Chondrocyte (in vitro differentiated cells): Measurements from ENCODE around the gene ATP6AP1. TPM values are rescaled to one million over a fixed set of nuclear protein-coding genes. Genes with fewer than 3 reads are reported as not detected.

Experiments
- DNase-seq: peaks from one replicate; pipeline ENCODE4 v3.0.0; 2021; ENCODE audit warnings: mixed read lengths, low spot score
- H3K27ac Mint-ChIP-seq: one replicate; pipeline ENCODE4 v1.8.0; 2021; ENCODE audit warnings: mild to moderate bottlenecking, moderate library complexity, mixed read lengths; ENCODE audit not compliant: unreplicated experiment
- H3K27me3 Mint-ChIP-seq: 2 replicates; pipeline ENCODE4 v1.8.0; 2021; ENCODE audit warnings: low read depth, mixed read lengths
- H3K36me3 Mint-ChIP-seq: 2 replicates; pipeline ENCODE4 v1.8.0; 2021; ENCODE audit warnings: low read depth, mixed read lengths
- H3K4me1 Mint-ChIP-seq: 2 replicates; pipeline ENCODE4 v1.8.0; 2021; ENCODE audit warnings: low read depth, mild to moderate bottlenecking, mixed read lengths
- H3K4me3 Mint-ChIP-seq: one replicate; pipeline ENCODE4 v1.8.0; 2021; ENCODE audit warnings: mild to moderate bottlenecking, moderate library complexity, mixed read lengths; ENCODE audit not compliant: unreplicated experiment
- H3K9me3 Mint-ChIP-seq: 2 replicates; pipeline ENCODE4 v1.8.0; 2021; ENCODE audit warnings: low read depth, mixed read lengths
- CTCF ChIP-seq: fragments of 200-600 bp; sonication (generic); IDR thresholded peaks from 2 replicates; pipeline ENCODE4 v1.5.0; 2021; ENCODE audit warnings: antibody characterized with exemption, mild to moderate bottlenecking, moderate library complexity
- microRNA-seq: library from miRNA; unstranded; fragments of <30 nt; microRNA quantifications from one replicate; pipeline ENCODE4 v1.2.0, GENCODE V29; 2020; ENCODE audit warnings: borderline number of aligned reads
- total RNA-seq: library from RNA; stranded (reverse); gene quantifications from 3 replicates; pipeline ENCODE4 v1.2.1, GENCODE V29; 2021

Gene ATP6AP1
- total RNA-seq, 1 donor from 2014 or later: 136 TPM

- peaks cover 7% of the 10 kb centered on the region for H3K36me3 Mint-ChIP-seq
- no peak overlapping the region for H3K27ac Mint-ChIP-seq
- peaks cover 4% of the 10 kb centered on the region for H3K9me3 Mint-ChIP-seq
- peaks cover 14% of the 10 kb centered on the region for H3K4me1 Mint-ChIP-seq
- no peak overlapping the region for H3K4me3 Mint-ChIP-seq
- H3K27me3 Mint-ChIP-seq: no peaks in the 10 kb centered on the region
- DNase-seq: no peak
- no peak for TF ChIP-seq CTCF
These were observed 56.0 kb downstream of the ATP6AP1 start for GRCh38 chrX:154484255-154485149.

- H3K4me3 Mint-ChIP-seq: peak overlapping the region; percentile 66
- peaks cover 16% of the 10 kb centered on the region for H3K4me1 Mint-ChIP-seq
- peaks cover 4% of the 10 kb centered on the region for H3K9me3 Mint-ChIP-seq
- H3K36me3 Mint-ChIP-seq: peaks cover 7% of the 10 kb centered on the region
- no peaks in the 10 kb centered on the region for H3K27me3 Mint-ChIP-seq
- no peak overlapping the region for H3K27ac Mint-ChIP-seq
- DNase-seq: no peak
- no peak for TF ChIP-seq CTCF
These were observed 56.9 kb downstream of the ATP6AP1 start for GRCh38 chrX:154485150-154486051.

GRCh38 chrX:154486052-154486395 is 57.5 kb downstream of the ATP6AP1 start:
- peak; percentile 89 for DNase-seq
- Mint-ChIP-seq H3K36me3 (peaks cover 7% of the 10 kb centered on the region), H3K9me3 (peaks cover 4% of the 10 kb centered on the region), H3K27ac (no peak overlapping the region), H3K4me1 (peaks cover 16% of the 10 kb centered on the region), H3K4me3 (peak overlapping the region; percentile 19), H3K27me3 (no peaks in the 10 kb centered on the region)
- TF ChIP-seq CTCF: no peak

Small RNA genes within 50 kb of the gene (microRNA-seq; reads per million reads assigned to microRNA genes)
- 6.6 reads per million, percentile 9 among the genes with 10 or more reads in this experiment for gene MIR6858

Other genes starting within 250 kb of the ATP6AP1 start
- gene OPN1MW, start 246.1 kb upstream of the ATP6AP1 start, total RNA-seq: not detected in 3 replicates
- gene OPN1MW2, start 208.9 kb upstream of the ATP6AP1 start, total RNA-seq: not detected in 3 replicates
- not detected in 3 replicates for gene OPN1MW3, start 171.1 kb upstream of the ATP6AP1 start, total RNA-seq
- gene TEX28, start 133.6 kb upstream of the ATP6AP1 start, total RNA-seq: not detected in 3 replicates
- not detected in 3 replicates for gene TKTL1, start 132.9 kb upstream of the ATP6AP1 start, total RNA-seq
- 1,923 to 4,327 TPM (median 4,325 TPM) in 3 replicates for gene FLNA, start 54.0 kb upstream of the ATP6AP1 start, total RNA-seq
- gene EMD, start 49.4 kb upstream of the ATP6AP1 start, total RNA-seq: 66.3 to 81.7 TPM (median 81.1 TPM) in 3 replicates
- 1,847 to 2,160 TPM (median 2,120 TPM) in 3 replicates for gene RPL10, start 30.3 kb upstream of the ATP6AP1 start, total RNA-seq
- gene DNASE1L1, start 19.4 kb upstream of the ATP6AP1 start, total RNA-seq: 39.4 to 44.5 TPM (median 40.8 TPM) in 3 replicates
- gene TAFAZZIN, start 17.1 kb upstream of the ATP6AP1 start, total RNA-seq: 33.4 to 39.1 TPM (median 38.7 TPM) in 3 replicates
- 147 to 159 TPM (median 152 TPM) in 3 replicates for gene GDI1, start 8.5 kb downstream of the ATP6AP1 start, total RNA-seq
- gene FAM50A, start 15.5 kb downstream of the ATP6AP1 start, total RNA-seq: 98.3 to 108 TPM (median 106 TPM) in 3 replicates
- gene PLXNA3, start 29.6 kb downstream of the ATP6AP1 start, total RNA-seq: 187 to 212 TPM (median 205 TPM) in 3 replicates
- gene LAGE3, start 50.6 kb downstream of the ATP6AP1 start, total RNA-seq: 17.7 to 25.4 TPM (median 19.8 TPM) in 3 replicates
- 20.8 to 21.2 TPM (median 20.8 TPM) in 3 replicates for gene UBL4A, start 57.9 kb downstream of the ATP6AP1 start, total RNA-seq
- gene SLC10A3, start 62.0 kb downstream of the ATP6AP1 start, total RNA-seq: 26.8 to 28.9 TPM (median 28.9 TPM) in 3 replicates
- gene FAM3A, start 87.6 kb downstream of the ATP6AP1 start, total RNA-seq: 35.7 to 38.5 TPM (median 36.5 TPM) in 3 replicates
- 63.9 to 165 TPM (median 67.6 TPM) in 3 replicates for gene G6PD, start 118.2 kb downstream of the ATP6AP1 start, total RNA-seq
- gene IKBKG, start 118.9 kb downstream of the ATP6AP1 start, total RNA-seq: 21.6 to 28.3 TPM (median 22.4 TPM) in 3 replicates
- not detected in 3 replicates for gene CTAG1A, start 156.5 kb downstream of the ATP6AP1 start, total RNA-seq
- gene CTAG1B, start 190.6 kb downstream of the ATP6AP1 start, total RNA-seq: not detected in 3 replicates
- gene CTAG2, start 224.9 kb downstream of the ATP6AP1 start, total RNA-seq: not detected in 3 replicates